H1 (cell line): ENCODE data around the gene PGAM1. TPM values are rescaled to one million over a fixed set of nuclear protein-coding genes. Genes with fewer than 3 reads are reported as not detected.

Experiments
- CTCF ChIA-PET: fragments of 300-600 bp; sonication (Branson Sonifier 250); formaldehyde crosslinking; loops from one replicate; lab custom pipeline; 2021; ENCODE audit not compliant: partially characterized antibody; lab: Charles Lee
- POLR2A ChIA-PET: fragments of 300-600 bp; sonication (Branson Sonifier 250); formaldehyde crosslinking; loops from one replicate; lab custom pipeline; 2021; ENCODE audit warnings: inconsistent platforms; ENCODE audit not compliant: partially characterized antibody; lab: Charles Lee
- DNase-seq, 2 experiments: peaks; one replicate each; pipeline versions ENCODE4 v3.0.0 to v3.0.0-alpha.2; 2010 to 2022; ENCODE audit warnings: low spot score in 2 of 2, low read depth in 1 of 2, mixed read lengths in 1 of 2
- FAIRE-seq: peaks from 2 replicates; lab custom pipeline; 2011; peaks lifted over from hg19 to GRCh38; lab: Jason Lieb, UNC
- H2AFZ ChIP-seq: 2 replicates; pipeline ENCODE4 v1.8.1; 2012; ENCODE audit warnings: low read length, inconsistent platforms
- H2AK5ac ChIP-seq: 2 replicates; pipeline ENCODE4 v1.6.1; 2013; ENCODE audit warnings: low read depth, low read length
- H2BK120ac ChIP-seq: replicated peaks from 2 replicates; pipeline ENCODE3; 2013; ENCODE audit warnings: low read depth, low read length, inconsistent platforms
- H2BK12ac ChIP-seq: 2 replicates; pipeline ENCODE4 v1.6.1; 2013; ENCODE audit warnings: low read depth, low read length
- H2BK15ac ChIP-seq: 2 replicates; pipeline ENCODE4 v1.6.1; 2013; ENCODE audit warnings: low read length
- H2BK20ac ChIP-seq: 2 replicates; pipeline ENCODE4 v1.6.1; 2013; ENCODE audit warnings: low read length
- H2BK5ac ChIP-seq: 2 replicates; pipeline ENCODE4 v1.6.1; 2013; ENCODE audit warnings: low read depth, low read length
- H3K14ac ChIP-seq: 2 replicates; pipeline ENCODE4 v1.6.1; 2013; ENCODE audit warnings: inconsistent platforms; ENCODE audit not compliant: insufficient read length
- H3K18ac ChIP-seq: 2 replicates; pipeline ENCODE4 v1.6.1; 2013; ENCODE audit warnings: low read length; ENCODE audit errors: extremely low read depth
- H3K23ac ChIP-seq: 2 replicates; pipeline ENCODE4 v1.6.1; 2013; ENCODE audit warnings: inconsistent platforms; ENCODE audit not compliant: insufficient read length
- H3K23me2 ChIP-seq: 2 replicates; pipeline ENCODE4 v1.6.1; 2013; ENCODE audit warnings: low read depth, low read length
- H3K27ac ChIP-seq: 2 replicates; pipeline ENCODE4 v1.6.1; 2011; ENCODE audit warnings: low read depth, low read length, inconsistent platforms
- H3K27me3 ChIP-seq, 4 experiments: replicated peaks in 1 of 4; 1 replicate in 1 of 4; 2 replicates in 3 of 4; pipeline versions ENCODE4 v1.6.1 to v1.8.1; 2011 to 2013; ENCODE audit warnings: low read length in 3 of 4, mild to moderate bottlenecking in 3 of 4, inconsistent platforms in 2 of 4, mixed read lengths in 2 of 4, moderate library complexity in 1 of 4; ENCODE audit not compliant: control insufficient read depth in 3 of 4, insufficient read depth in 3 of 4; ENCODE audit errors: extremely low read depth in 1 of 4
- H3K36me3 ChIP-seq, 4 experiments: 2 replicates each; pipeline versions ENCODE4 v1.6.1 to v1.8.1; 2011 to 2013; ENCODE audit warnings: mild to moderate bottlenecking in 4 of 4, low read length in 3 of 4, moderate library complexity in 2 of 4, control low read depth in 1 of 4, inconsistent platforms in 1 of 4; ENCODE audit not compliant: insufficient read depth in 4 of 4, control insufficient read depth in 2 of 4
- H3K4ac ChIP-seq: replicated peaks from 2 replicates; pipeline ENCODE3; 2013; ENCODE audit warnings: low read length, low read depth, mixed read lengths, inconsistent platforms; ENCODE audit not compliant: insufficient read length
- H3K4me1 ChIP-seq, 4 experiments: replicated peaks in 1 of 4; 1 replicate in 1 of 4; 2 replicates in 3 of 4; pipeline versions ENCODE4 v1.6.1 to v1.8.1; 2011 to 2013; ENCODE audit warnings: low read length in 3 of 4, inconsistent platforms in 2 of 4, mixed read lengths in 1 of 4; ENCODE audit not compliant: insufficient read depth in 4 of 4, control insufficient read depth in 3 of 4
- H3K4me2 ChIP-seq, 2 experiments: 2 replicates each; pipeline versions ENCODE4 v1.6.1 to v1.8.1; 2011 to 2013; ENCODE audit warnings: low read depth in 2 of 2, low read length in 2 of 2, control low read depth in 1 of 2, inconsistent platforms in 1 of 2, mild to moderate bottlenecking in 1 of 2; ENCODE audit not compliant: insufficient read depth in 1 of 2
- H3K4me3 ChIP-seq, 4 experiments: fragments of 200-600, 300-600 bp in 1 of 4; sonication (generic), shearing (Covaris generic), sonication (Bioruptor Twin) in 1 of 4; 2 replicates each; pipeline versions ENCODE4 v1.5.1 to v1.8.1; 2011 to 2016; ENCODE audit warnings: low read length in 4 of 4, low read depth in 3 of 4, control low read depth in 2 of 4, inconsistent platforms in 2 of 4, mild to moderate bottlenecking in 2 of 4, mixed read lengths in 1 of 4, moderate library complexity in 1 of 4; ENCODE audit not compliant: insufficient read depth in 2 of 4; ENCODE audit errors: extremely low read depth in 1 of 4
- H3K56ac ChIP-seq: replicated peaks from 2 replicates; pipeline ENCODE3; 2013; ENCODE audit warnings: low read depth, mild to moderate bottlenecking, mixed read lengths, low read length, inconsistent platforms; ENCODE audit not compliant: insufficient read length
- H3K79me1 ChIP-seq: 2 replicates; pipeline ENCODE4 v1.6.1; 2013; ENCODE audit warnings: low read depth, low read length, control low read depth
- H3K79me2 ChIP-seq, 2 experiments: 2 replicates each; pipeline versions ENCODE4 v1.6.1 to v1.8.1; 2012 to 2013; ENCODE audit warnings: low read length in 2 of 2, mild to moderate bottlenecking in 2 of 2, inconsistent platforms in 1 of 2; ENCODE audit not compliant: insufficient read depth in 2 of 2, control insufficient read depth in 1 of 2
- H3K9ac ChIP-seq, 4 experiments: replicated peaks in 1 of 4; 1 replicate in 1 of 4; 2 replicates in 3 of 4; pipeline versions ENCODE4 v1.6.1 to v1.8.1; 2011 to 2013; ENCODE audit warnings: low read depth in 3 of 4, low read length in 3 of 4, control low read depth in 2 of 4, mild to moderate bottlenecking in 2 of 4, moderate library complexity in 2 of 4, inconsistent platforms in 1 of 4; ENCODE audit errors: extremely low read depth in 1 of 4
- H3K9me3 ChIP-seq, 2 experiments: 2 replicates each; pipeline versions ENCODE4 v1.6.1 to v1.8.1; 2012 to 2013; ENCODE audit warnings: mild to moderate bottlenecking in 2 of 2, moderate library complexity in 2 of 2, control low read depth in 1 of 2, inconsistent platforms in 1 of 2, low read depth in 1 of 2, low read length in 1 of 2, mixed read lengths in 1 of 2; ENCODE audit not compliant: insufficient read depth in 2 of 2
- H4K20me1 ChIP-seq, 2 experiments: replicated peaks in 1 of 2; 2 replicates each; pipeline versions ENCODE3 to v1.8.1; 2011 to 2013; ENCODE audit warnings: inconsistent platforms in 2 of 2, low read length in 2 of 2, mild to moderate bottlenecking in 1 of 2; ENCODE audit not compliant: insufficient read depth in 2 of 2, control insufficient read depth in 1 of 2
- H4K5ac ChIP-seq: 2 replicates; pipeline ENCODE4 v1.6.1; 2013; ENCODE audit warnings: low read length, low read depth, mixed read lengths, inconsistent platforms; ENCODE audit not compliant: insufficient read length
- H4K8ac ChIP-seq: 2 replicates; pipeline ENCODE4 v1.8.0; 2013; ENCODE audit warnings: mild to moderate bottlenecking, moderate library complexity, low read length, inconsistent platforms; ENCODE audit not compliant: insufficient read depth; ENCODE audit errors: extremely low read depth
- H4K91ac ChIP-seq: replicated peaks from 2 replicates; pipeline ENCODE3; 2013; ENCODE audit warnings: low read length, mixed read lengths, inconsistent platforms; ENCODE audit not compliant: insufficient read length
- ATF2 ChIP-seq: IDR thresholded peaks from 2 replicates; pipeline ENCODE4 v1.6.1; 2012; ENCODE audit warnings: low read length, inconsistent platforms
- WGBS, 2 experiments: shearing (Covaris generic) in 1 of 2; methylation state at CpG; one replicate each; pipeline versions ENCODE4 v1.1.6 to v1.1.7; 2013 to 2015; ENCODE audit warnings: low lambda C conversion rate in 2 of 2, mixed read lengths in 2 of 2, inconsistent platforms in 1 of 2, low coverage in 1 of 2, missing lambda C conversion rate in 1 of 2; ENCODE audit not compliant: insufficient replicate concordance in 2 of 2, insufficient coverage in 1 of 2, insufficient read length in 1 of 2; ENCODE audit errors: extremely low coverage in 1 of 2, missing lambda C conversion rate in 1 of 2; 5-methylcytosine and 5-hydroxymethylcytosine counted together
- polyA plus RNA-seq, 7 experiments: library from polyadenylated mRNA; depleted of rRNA in 3 of 7; stranded (reverse) in 5 of 7; unstranded in 2 of 7; fragments of >200 nt in 5 of 7; fragments of 200-250 nt in 2 of 7; gene quantifications; 1 replicate in 5 of 7; 2 replicates in 1 of 7; 4 replicates in 1 of 7; pipeline versions ENCODE4 v1.2.1 to v1.2.3, GENCODE V29; 2011 to 2013; ENCODE audit warnings: missing spikeins in 2 of 7, mixed read lengths in 2 of 7
- total RNA-seq: library from RNA; stranded (reverse); fragmentation: NEBNext Ultra II Directional; extraction: Animal tissue kit (Norgen Biotek cat#: 25700); gene quantifications from 2 replicates; pipeline ENCODE4 v1.2.1, GENCODE V29; 2021

Gene PGAM1
- total and polyA plus RNA-seq, 2 of the 8 experiments (the other 6 are each of a cell fraction or from before 2014, with no cell fraction given) = 791 to 799 TPM

- H4K5ac ChIP-seq = no peak overlapping the region
- H3K9me3 ChIP-seq = no peaks in the 10 kb centered on the region
- POLR2A ChIA-PET = interaction anchor here (1.3 kb wide), 1 partner anchor 11 kb away, joined by 3 read pairs; no protein-coding TSS in a partner anchor
- H3K18ac ChIP-seq = no peak overlapping the region
- no peak overlapping the region for H3K4ac ChIP-seq
- no peak overlapping the region for H2BK120ac ChIP-seq
- peaks cover 0 to 3% of the 10 kb centered on the region in 2 experiments for H4K20me1 ChIP-seq
- H3K27me3 ChIP-seq = no peaks in the 10 kb centered on the region
- H3K79me1 ChIP-seq = no peaks in the 10 kb centered on the region
- H2BK20ac ChIP-seq = no peak overlapping the region
- no peak for DNase-seq
- no peak for FAIRE-seq
- H3K23me2 ChIP-seq = no peaks in the 10 kb centered on the region
- no peak overlapping the region for H3K4me3 ChIP-seq
- H3K79me2 ChIP-seq = no peaks in the 10 kb centered on the region
- CTCF ChIA-PET = interaction anchor here (0.7 kb wide), 1 partner anchor 315 kb away, joined by 4 read pairs; no protein-coding TSS in a partner anchor
- no peak overlapping the region for H3K4me2 ChIP-seq
- H3K27ac ChIP-seq = no peak overlapping the region
- no peak overlapping the region for H3K9ac ChIP-seq
- H2BK5ac ChIP-seq = no peak overlapping the region
- no peak overlapping the region for H2BK15ac ChIP-seq
- no peak overlapping the region for H3K56ac ChIP-seq
- H2BK12ac ChIP-seq = no peak overlapping the region
- no peak overlapping the region for H4K91ac ChIP-seq
- 95% methylated on average over 7 of the region's 7 CpGs; no CpG with 5 or more reads in 1 of the 2 experiments for WGBS, 2 experiments
- H3K23ac ChIP-seq = no peak overlapping the region
- TF ChIP-seq ATF2 = no peak
- TF ChIP-seq, all 59 proteins: peak for 0
- Histone ChIP-seq H4K8ac (no peak overlapping the region), H2AK5ac (no peak overlapping the region), H2AFZ (no peak overlapping the region), H3K14ac (no peak overlapping the region), H3K4me1 (no peaks in the 10 kb centered on the region), H3K36me3 (peaks cover 9 to 56% (median 37%) of the 10 kb centered on the region in 4 experiments; a peak in 6 of 8 replicates)
Measured at GRCh38 chr10:97385565-97385964, 40.4 kb upstream of the PGAM1 start.
